Smooth muscle cell (in vitro differentiated cells): ENCODE results near the gene OLIG2. TPM values are rescaled to one million over a fixed set of nuclear protein-coding genes. Genes with fewer than 3 reads are reported as not detected.

Source experiments
- DNase-seq: peaks from one replicate; lab custom pipeline; 2025; ENCODE audit not compliant: unreplicated experiment; lab: John Stamatoyannopoulos, UW
- H2AFZ ChIP-seq: fragments of 200-600 bp; sonication (generic); 2 replicates; pipeline ENCODE4 v1.6.0; 2016; ENCODE audit warnings: antibody characterized with exemption, low read depth, mild to moderate bottlenecking
- H3F3A ChIP-seq: fragments of 200-600 bp; sonication (generic); 2 replicates; pipeline ENCODE4 v1.6.0; 2017; ENCODE audit warnings: antibody characterized with exemption, low read depth
- H3K27ac ChIP-seq: fragments of 200-600 bp; sonication (generic); 2 replicates; pipeline ENCODE4 v1.5.1; 2016; ENCODE audit warnings: low read depth, mild to moderate bottlenecking
- H3K27me3 ChIP-seq: fragments of 200-600 bp; sonication (generic); 2 replicates; pipeline ENCODE4 v1.6.1; 2016; ENCODE audit warnings: low read depth, mild to moderate bottlenecking
- H3K36me3 ChIP-seq: fragments of 200-600 bp; sonication (generic); 2 replicates; pipeline ENCODE4 v1.5.1; 2016; ENCODE audit warnings: low read depth
- H3K4me1 ChIP-seq: fragments of 200-600 bp; sonication (generic); 2 replicates; pipeline ENCODE4 v1.5.1; 2016; ENCODE audit warnings: low read depth
- H3K4me2 ChIP-seq: fragments of 200-600 bp; sonication (generic); 2 replicates; pipeline ENCODE4 v1.6.0; 2016; ENCODE audit warnings: mild to moderate bottlenecking
- H3K4me3 ChIP-seq: fragments of 200-600 bp; sonication (generic); 2 replicates; pipeline ENCODE4 v1.5.1; 2016; ENCODE audit warnings: mild to moderate bottlenecking
- H3K79me2 ChIP-seq: fragments of 200-600 bp; sonication (generic); 2 replicates; pipeline ENCODE4 v1.6.0; 2016; ENCODE audit warnings: low read depth, mild to moderate bottlenecking
- H3K9ac ChIP-seq: fragments of 200-600 bp; sonication (generic); 2 replicates; pipeline ENCODE4 v1.6.0; 2016; ENCODE audit warnings: low read depth
- H3K9me3 ChIP-seq: fragments of 200-600 bp; sonication (generic); replicated peaks from 2 replicates; pipeline ENCODE4 v1.5.1; 2016; ENCODE audit warnings: low read depth
- H4K20me1 ChIP-seq: fragments of 200-600 bp; sonication (generic); 2 replicates; pipeline ENCODE4 v1.6.0; 2016; ENCODE audit warnings: low read depth
- CTCF ChIP-seq: fragments of 200-600 bp; sonication (generic); IDR thresholded peaks from 2 replicates; pipeline ENCODE4 v1.5.1; 2017; ENCODE audit warnings: borderline replicate concordance, mild to moderate bottlenecking, antibody characterized with exemption; ENCODE audit not compliant: insufficient read depth, poor library complexity, severe bottlenecking
- WGBS: methylation state at CpG from one replicate; pipeline ENCODE4 v1.1.7; 2016; ENCODE audit warnings: low lambda C conversion rate; 5-methylcytosine and 5-hydroxymethylcytosine counted together
- polyA plus RNA-seq: library from polyadenylated mRNA; unstranded; fragments of >200 nt; fragmentation: Nextera tagmentation; extraction: Ambion mirVana; gene quantifications from 2 replicates; pipeline ENCODE4 v1.2.1, GENCODE V29; 2016
- total RNA-seq: library from RNA; depleted of rRNA; stranded (reverse); fragments of >200 nt; gene quantifications from 2 replicates; pipeline ENCODE4 v1.2.3, GENCODE V29; 2014

OLIG2 gene
- total and polyA plus RNA-seq, 2 experiments from 2014 or later = not detected

- Histone ChIP-seq H3F3A (no peaks in the 10 kb centered on the region), H3K9ac (no peak overlapping the region), H2AFZ (no peak overlapping the region), H3K4me1 (no peaks in the 10 kb centered on the region), H4K20me1 (no peaks in the 10 kb centered on the region), H3K4me2 (peak overlapping the region; percentile 20), H3K9me3 (no peaks in the 10 kb centered on the region), H3K36me3 (no peaks in the 10 kb centered on the region), H3K79me2 (no peaks in the 10 kb centered on the region), H3K27me3 (peaks cover 100% of the 10 kb centered on the region), H3K4me3 (no peak overlapping the region), H3K27ac (no peak overlapping the region)
- 8% methylated on average over 19 of the region's 19 CpGs for WGBS
- no peak for DNase-seq
- no peak for TF ChIP-seq CTCF
These were observed 3.7 kb downstream of the OLIG2 start for GRCh38 chr21:33029385-33029921.

GRCh38 chr21:33029975-33030461 is 4.3 kb downstream of the OLIG2 start:
- no peaks in the 10 kb centered on the region for H3F3A ChIP-seq
- no peaks in the 10 kb centered on the region for H3K79me2 ChIP-seq
- no peak for DNase-seq
- H3K36me3 ChIP-seq = no peaks in the 10 kb centered on the region
- H3K9ac ChIP-seq = no peak overlapping the region
- no peak overlapping the region for H2AFZ ChIP-seq
- H3K4me1 ChIP-seq = no peaks in the 10 kb centered on the region
- no peak overlapping the region for H3K27ac ChIP-seq
- H4K20me1 ChIP-seq = no peaks in the 10 kb centered on the region
- H3K9me3 ChIP-seq = no peaks in the 10 kb centered on the region
- 34% methylated on average over 10 of the region's 10 CpGs for WGBS
- H3K27me3 ChIP-seq = peaks cover 100% of the 10 kb centered on the region
- no peak overlapping the region for H3K4me2 ChIP-seq
- H3K4me3 ChIP-seq = no peak overlapping the region
- TF ChIP-seq CTCF = no peak

- WGBS = 50% methylated on average over 6 of the region's 6 CpGs
- Histone ChIP-seq H3K4me2 (no peak overlapping the region), H4K20me1 (no peaks in the 10 kb centered on the region), H3K36me3 (no peaks in the 10 kb centered on the region), H3K27ac (no peak overlapping the region), H3K79me2 (no peaks in the 10 kb centered on the region), H3K9ac (no peak overlapping the region), H2AFZ (no peak overlapping the region), H3K4me1 (no peaks in the 10 kb centered on the region), H3K9me3 (no peaks in the 10 kb centered on the region), H3K4me3 (no peak overlapping the region), H3F3A (no peaks in the 10 kb centered on the region), H3K27me3 (peaks cover 100% of the 10 kb centered on the region)
- no peak for TF ChIP-seq CTCF
- DNase-seq = no peak
These were observed 4.9 kb downstream of the OLIG2 start for GRCh38 chr21:33030633-33031032.
